HTERT RPE-1 (cell line): Measurements from ENCODE around the gene EIF3B.
"Not testable (repeated sequence)": the region's sequence is repeated elsewhere in the genome, so short reads cannot be mapped to it uniquely, and the experiment has no call there.

Source experiments
- in situ Hi-C: fragments of 300-500 bp; cut with MboI; formaldehyde crosslinking; loops from 4 replicates; pipeline ENCODE4 v1.14.3; 2020; ENCODE audit warnings: low sequenced_read_pairs

Gene EIF3B

GRCh38 chr7:2376351-2377154 lies 21.9 kb downstream of the EIF3B start:
- in situ Hi-C loops = no loop called here

GRCh38 chr7:2377492-2377891 lies 22.9 kb downstream of the EIF3B start:
- in situ Hi-C loops = not testable (repeated sequence)

- in situ Hi-C loops = not testable (repeated sequence)
Observed at GRCh38 chr7:2378125-2378524, 23.5 kb downstream of the EIF3B start.

GRCh38 chr7:2379161-2379560 lies 24.5 kb downstream of the EIF3B start:
- in situ Hi-C loops = no loop called here

- in situ Hi-C loops = no loop called here
Observed at GRCh38 chr7:2379821-2380450, 25.3 kb downstream of the EIF3B start.

- in situ Hi-C loops = no loop called here
Observed at GRCh38 chr7:2380461-2380860, 25.8 kb downstream of the EIF3B start.

- in situ Hi-C loops = no loop called here
Observed at GRCh38 chr7:2381227-2381626, 26.6 kb downstream of the EIF3B start.

- in situ Hi-C loops = no loop called here
Observed at GRCh38 chr7:2381881-2382509, 27.4 kb downstream of the EIF3B start.

- in situ Hi-C loops = no loop called here
Observed at GRCh38 chr7:2383543-2384274, 29.1 kb downstream of the EIF3B start.

- in situ Hi-C loops = no loop called here
Observed at GRCh38 chr7:2384354-2385243, 30.0 kb downstream of the EIF3B start.

- in situ Hi-C loops = not testable (repeated sequence)
Observed at GRCh38 chr7:2386122-2386521, 31.5 kb downstream of the EIF3B start.

GRCh38 chr7:2386964-2387669 lies 32.5 kb downstream of the EIF3B start:
- in situ Hi-C loops = no loop called here

GRCh38 chr7:2387897-2388636 lies 33.4 kb downstream of the EIF3B start:
- in situ Hi-C loops = no loop called here

- in situ Hi-C loops = no loop called here
Observed at GRCh38 chr7:2388637-2388954, 34.0 kb downstream of the EIF3B start.

- in situ Hi-C loops = not testable (repeated sequence)
Observed at GRCh38 chr7:2390020-2390816, 35.6 kb downstream of the EIF3B start.

GRCh38 chr7:2393706-2394105 lies 39.1 kb downstream of the EIF3B start:
- in situ Hi-C loops = no loop called here

GRCh38 chr7:2394566-2395082 lies 40.0 kb downstream of the EIF3B start:
- in situ Hi-C loops = no loop called here

- in situ Hi-C loops = no loop called here
Observed at GRCh38 chr7:2398506-2398905, 43.9 kb downstream of the EIF3B start.
